GM12864 (cell line): ENCODE results near the gene SLC11A1.

Experiments used
- DNase-seq: peaks from one replicate; pipeline ENCODE4 v3.0.0-alpha.2; 2011; ENCODE audit warnings: low read depth
- H3K4me3 ChIP-seq: 2 replicates; pipeline ENCODE4 v1.5.1; 2011; ENCODE audit warnings: mild to moderate bottlenecking, low read depth, low read length, control low read depth
- CTCF ChIP-seq: IDR thresholded peaks from 2 replicates; pipeline ENCODE4 v1.5.1; 2011; ENCODE audit warnings: low read depth, mild to moderate bottlenecking, moderate library complexity, low read length, control low read depth, inconsistent platforms; ENCODE audit errors: missing control alignments

Gene SLC11A1

GRCh38 chr2:218364196-218364595, 17.9 kb upstream of the SLC11A1 start:
- TF ChIP-seq CTCF = no peak
- H3K4me3 ChIP-seq = no peak overlapping the region
- DNase-seq = no peak

GRCh38 chr2:218366621-218367414, 15.3 kb upstream of the SLC11A1 start:
- no peak for TF ChIP-seq CTCF
- H3K4me3 ChIP-seq = peak overlapping the region; percentile 68
- DNase-seq = no peak

- DNase-seq = peak; percentile 41
- H3K4me3 ChIP-seq = peak overlapping the region; percentile 68
- TF ChIP-seq CTCF = no peak
Measured at GRCh38 chr2:218367415-218368149, 14.5 kb upstream of the SLC11A1 start.

- peak overlapping the region; percentile 68 for H3K4me3 ChIP-seq
- TF ChIP-seq CTCF = no peak
- DNase-seq = no peak
Measured at GRCh38 chr2:218368150-218368528, 13.9 kb upstream of the SLC11A1 start.

GRCh38 chr2:218368621-218369153, 13.4 kb upstream of the SLC11A1 start:
- no peak for TF ChIP-seq CTCF
- no peak overlapping the region for H3K4me3 ChIP-seq

GRCh38 chr2:218369330-218369729, 12.7 kb upstream of the SLC11A1 start:
- no peak for TF ChIP-seq CTCF
- DNase-seq = no peak
- no peak overlapping the region for H3K4me3 ChIP-seq

More at GRCh38 chr2:218368621-218369153, 13.4 kb upstream of the SLC11A1 start:
- DNase-seq = no peak
